ENCODE measurements around the gene OTUD1. TPM values are rescaled to one million over a fixed set of nuclear protein-coding genes. Genes with fewer than 3 reads are reported as not detected.
A peak's percentile ranks its signal among the peaks of the same experiment; 100 is the strongest.

Gene OTUD1
- total RNA-seq, 2 experiments from 2014 or later: 23.4 to 23.9 TPM

- H3K27ac Mint-ChIP-seq: no peak overlapping the region
- H3K36me3 Mint-ChIP-seq (ENCODE audit: low read depth): peaks cover 3% of the 10 kb centered on the region
- no peak for DNase-seq
- H3K4me1 Mint-ChIP-seq: peaks cover 13% of the 10 kb centered on the region
- ChIA-PET POLR2A (interaction anchor here (1.0 kb wide), 1 partner anchor 66 kb away, joined by 3 read pairs; no protein-coding TSS in a partner anchor), CTCF (interaction anchor here (0.6 kb wide), 1 partner anchor 72 kb away, joined by 3 read pairs; no protein-coding TSS in a partner anchor)
- no peak overlapping the region for H3K4me3 Mint-ChIP-seq
- H3K27me3 Mint-ChIP-seq: no peaks in the 10 kb centered on the region
- no peaks in the 10 kb centered on the region for H3K9me3 Mint-ChIP-seq
Observed at GRCh38 chr10:23435378-23435777, 3.5 kb upstream of the OTUD1 start.

GRCh38 chr10:23436983-23437382, 1.9 kb upstream of the OTUD1 start:
- Mint-ChIP-seq H3K4me1 (peaks cover 26% of the 10 kb centered on the region), H3K27ac (no peak overlapping the region), H3K9me3 (no peaks in the 10 kb centered on the region), H3K36me3 (ENCODE audit: low read depth) (peaks cover 18% of the 10 kb centered on the region), H3K27me3 (no peaks in the 10 kb centered on the region), H3K4me3 (no peak overlapping the region)
- ChIA-PET CTCF (no interaction called here), POLR2A (interaction anchor here (9.2 kb wide), 1 partner anchor 73 kb away, joined by 63 read pairs; no protein-coding TSS in a partner anchor)
- no peak for DNase-seq

DNA sequence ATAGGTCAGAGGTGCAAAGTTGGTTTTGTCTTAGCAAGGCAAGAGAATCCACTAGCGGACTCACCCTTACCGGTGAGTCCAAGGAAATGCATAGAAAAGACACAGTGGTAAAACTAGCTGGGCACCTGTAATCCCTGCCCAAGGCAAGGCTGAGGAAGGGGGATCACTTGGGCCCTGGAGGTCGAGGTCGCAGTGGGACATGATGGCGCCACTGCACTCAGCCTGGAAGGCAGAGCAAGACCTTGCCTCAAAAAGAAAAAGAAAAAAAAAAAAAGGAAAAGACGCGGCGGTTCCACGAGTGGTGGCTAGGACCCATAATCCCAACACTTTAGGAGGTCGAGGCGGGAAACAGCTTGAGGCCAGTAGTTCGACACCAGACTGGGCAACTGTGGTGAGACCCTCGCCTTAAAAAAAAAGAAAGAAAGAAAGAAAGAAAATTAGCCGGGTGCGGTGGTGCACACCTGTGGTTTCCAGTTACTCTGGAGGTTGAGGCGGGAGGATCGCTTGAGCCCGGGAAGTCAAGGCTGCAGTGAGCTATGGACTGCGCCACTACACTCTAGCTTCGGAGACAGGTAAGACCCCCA, 820 bp upstream of the OTUD1 start:
- DNase-seq: no peak
- H3K27me3 Mint-ChIP-seq: no peaks in the 10 kb centered on the region
- ChIA-PET POLR2A (interaction anchor here (0.7 to 9.2 kb wide), 8 partner anchors 8 to 95 kb away, joined by 3 to 63 read pairs (median 6); no protein-coding TSS in a partner anchor), CTCF (interaction anchor here (0.9 to 1.8 kb wide), 4 partner anchors 18 to 74 kb away, joined by 3 to 6 read pairs (median 4); no protein-coding TSS in a partner anchor)
- no peaks in the 10 kb centered on the region for H3K9me3 Mint-ChIP-seq
- H3K4me3 Mint-ChIP-seq: peak overlapping the region; percentile 80
- H3K27ac Mint-ChIP-seq: peak overlapping the region; percentile 71
- peaks cover 32% of the 10 kb centered on the region for H3K4me1 Mint-ChIP-seq
- peaks cover 29% of the 10 kb centered on the region for H3K36me3 Mint-ChIP-seq (ENCODE audit: low read depth)

DNA sequence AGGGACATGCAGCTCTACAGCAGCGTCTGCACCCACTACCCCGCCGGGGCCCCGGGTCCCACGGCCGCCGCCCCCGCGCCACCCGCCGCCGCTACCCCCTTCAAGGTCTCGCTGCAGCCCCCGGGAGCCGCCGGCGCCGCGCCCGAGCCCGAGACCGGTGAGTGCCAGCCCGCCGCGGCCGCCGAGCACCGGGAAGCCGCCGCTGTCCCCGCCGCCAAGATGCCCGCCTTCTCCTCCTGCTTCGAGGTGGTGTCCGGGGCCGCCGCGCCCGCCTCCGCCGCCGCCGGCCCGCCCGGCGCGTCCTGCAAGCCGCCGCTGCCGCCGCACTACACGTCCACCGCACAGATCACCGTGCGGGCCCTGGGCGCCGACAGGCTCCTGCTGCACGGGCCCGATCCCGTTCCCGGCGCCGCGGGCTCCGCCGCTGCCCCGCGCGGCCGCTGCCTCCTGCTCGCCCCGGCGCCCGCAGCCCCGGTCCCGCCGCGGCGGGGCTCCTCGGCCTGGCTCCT, 631 bp downstream of the OTUD1 start:
- Mint-ChIP-seq H3K9me3 (no peaks in the 10 kb centered on the region), H3K27ac (no peak overlapping the region), H3K4me1 (peaks cover 39% of the 10 kb centered on the region), H3K4me3 (peak overlapping the region; percentile 39), H3K27me3 (no peaks in the 10 kb centered on the region), H3K36me3 (ENCODE audit: low read depth) (peaks cover 36% of the 10 kb centered on the region)
- ChIA-PET CTCF (interaction anchor here (1.7 to 3.4 kb wide), 3 partner anchors 72 to 124 kb away, joined by 5 to 15 read pairs (median 6); no protein-coding TSS in a partner anchor), POLR2A (interaction anchor here (0.6 to 9.2 kb wide), 10 partner anchors 9 to 1057 kb away, joined by 3 to 63 read pairs (median 6); partner anchors contain the start of gene C10orf67)
- DNase-seq: no peak

DNA sequence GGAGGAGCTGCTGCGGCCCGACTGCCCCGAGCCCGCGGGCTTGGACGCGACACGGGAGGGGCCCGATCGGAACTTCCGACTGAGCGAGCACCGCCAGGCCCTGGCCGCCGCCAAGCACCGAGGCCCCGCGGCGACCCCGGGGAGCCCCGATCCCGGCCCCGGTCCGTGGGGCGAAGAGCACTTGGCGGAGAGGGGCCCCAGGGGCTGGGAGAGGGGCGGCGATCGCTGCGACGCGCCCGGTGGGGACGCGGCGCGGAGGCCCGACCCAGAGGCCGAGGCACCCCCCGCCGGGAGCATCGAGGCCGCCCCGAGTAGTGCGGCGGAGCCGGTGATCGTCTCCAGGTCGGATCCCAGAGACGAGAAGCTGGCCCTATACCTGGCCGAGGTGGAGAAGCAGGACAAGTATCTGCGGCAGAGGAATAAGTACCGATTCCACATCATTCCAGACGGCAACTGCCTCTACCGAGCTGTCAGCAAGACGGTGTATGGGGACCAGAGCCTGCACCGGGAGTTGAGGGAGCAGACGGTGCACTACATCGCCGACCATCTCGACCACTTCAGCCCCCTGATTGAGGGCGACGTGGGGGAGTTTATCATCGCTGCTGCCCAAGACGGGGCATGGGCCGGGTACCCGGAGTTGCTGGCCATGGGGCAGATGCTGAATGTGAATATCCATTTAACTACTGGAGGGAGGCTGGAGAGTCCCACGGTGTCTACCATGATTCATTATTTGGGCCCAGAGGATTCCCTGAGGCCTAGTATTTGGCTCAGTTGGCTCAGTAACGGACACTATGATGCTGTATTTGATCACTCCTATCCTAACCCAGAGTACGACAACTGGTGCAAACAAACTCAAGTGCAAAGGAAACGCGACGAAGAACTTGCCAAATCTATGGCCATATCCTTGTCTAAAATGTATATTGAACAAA, 1.4 kb downstream of the OTUD1 start:
- Mint-ChIP-seq H3K4me3 (peak overlapping the region; percentile 87), H3K27ac (peak overlapping the region; percentile 83), H3K4me1 (peaks cover 42% of the 10 kb centered on the region), H3K36me3 (ENCODE audit: low read depth) (peaks cover 39% of the 10 kb centered on the region), H3K9me3 (no peaks in the 10 kb centered on the region), H3K27me3 (no peaks in the 10 kb centered on the region)
- ChIA-PET POLR2A (interaction anchor here (0.7 to 9.2 kb wide), 9 partner anchors 8 to 99 kb away, joined by 3 to 63 read pairs (median 5); partner anchors contain the start of gene C10orf67), CTCF (interaction anchor here (0.8 to 3.4 kb wide), 4 partner anchors 76 to 125 kb away, joined by 3 to 15 read pairs (median 4); no protein-coding TSS in a partner anchor)
- peak; percentile 33 for DNase-seq

DNA sequence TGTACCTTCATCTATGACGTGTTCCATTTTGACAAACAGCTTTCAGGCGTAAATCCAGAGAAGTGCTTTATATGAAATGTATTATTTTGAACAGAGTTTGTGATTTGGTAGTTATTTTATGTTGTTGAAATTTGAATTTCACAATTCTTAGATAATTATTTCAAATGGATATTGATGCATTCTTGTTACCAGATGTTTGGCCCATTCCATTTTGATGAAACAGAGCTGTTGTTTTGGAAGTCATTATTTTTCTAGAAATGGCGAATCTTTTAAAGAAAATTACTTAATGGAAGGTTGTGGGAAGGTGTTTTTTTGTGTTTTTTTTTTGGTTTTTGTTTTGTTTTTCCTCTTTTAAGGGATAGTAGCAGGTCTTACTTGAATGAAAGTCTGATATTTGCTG, 2.4 kb downstream of the OTUD1 start:
- POLR2A ChIA-PET: interaction anchor here (0.7 to 9.2 kb wide), 6 partner anchors 7 to 97 kb away, joined by 3 to 63 read pairs (median 6); partner anchors contain the start of gene C10orf67
- CTCF ChIA-PET: interaction anchor here (0.8 to 3.4 kb wide), 4 partner anchors 73 to 126 kb away, joined by 3 to 15 read pairs (median 3); no protein-coding TSS in a partner anchor
- Mint-ChIP-seq H3K27ac (peak overlapping the region; percentile 83), H3K36me3 (ENCODE audit: low read depth) (peaks cover 43% of the 10 kb centered on the region), H3K4me1 (peaks cover 48% of the 10 kb centered on the region), H3K27me3 (no peaks in the 10 kb centered on the region), H3K4me3 (peak overlapping the region; percentile 87), H3K9me3 (no peaks in the 10 kb centered on the region)
- no peak for DNase-seq

GRCh38 chr10:23442936-23443335, 4.1 kb downstream of the OTUD1 start:
- no peak for DNase-seq
- H3K9me3 Mint-ChIP-seq: no peaks in the 10 kb centered on the region
- H3K36me3 Mint-ChIP-seq (ENCODE audit: low read depth): peaks cover 46% of the 10 kb centered on the region
- H3K4me1 Mint-ChIP-seq: peaks cover 50% of the 10 kb centered on the region
- ChIA-PET POLR2A (interaction anchor here (1.2 to 9.2 kb wide), 2 partner anchors 11 to 79 kb away, joined by 3 to 63 read pairs; no protein-coding TSS in a partner anchor), CTCF (no interaction called here)
- no peaks in the 10 kb centered on the region for H3K27me3 Mint-ChIP-seq
- H3K4me3 Mint-ChIP-seq: peak overlapping the region; percentile 87
- H3K27ac Mint-ChIP-seq: no peak overlapping the region

GRCh38 chr10:23445591-23445990, 6.7 kb downstream of the OTUD1 start:
- Mint-ChIP-seq H3K4me1 (peaks cover 65% of the 10 kb centered on the region), H3K4me3 (no peak overlapping the region), H3K27ac (peak overlapping the region; percentile 45), H3K27me3 (no peaks in the 10 kb centered on the region), H3K9me3 (no peaks in the 10 kb centered on the region), H3K36me3 (ENCODE audit: low read depth) (peaks cover 41% of the 10 kb centered on the region)
- ChIA-PET CTCF (no interaction called here), POLR2A (interaction anchor here (9.2 kb wide), 1 partner anchor 82 kb away, joined by 63 read pairs; no protein-coding TSS in a partner anchor)
- no peak for DNase-seq

GRCh38 chr10:23448323-23448722, 9.4 kb downstream of the OTUD1 start:
- no peak for DNase-seq
- H3K4me1 Mint-ChIP-seq: peaks cover 38% of the 10 kb centered on the region
- no peak overlapping the region for H3K4me3 Mint-ChIP-seq
- no peaks in the 10 kb centered on the region for H3K27me3 Mint-ChIP-seq
- peaks cover 14% of the 10 kb centered on the region for H3K36me3 Mint-ChIP-seq (ENCODE audit: low read depth)
- POLR2A ChIA-PET: interaction anchor here (0.9 to 3.5 kb wide), 3 partner anchors 9 to 85 kb away, joined by 4 to 33 read pairs (median 4); partner anchors contain the start of gene OTUD1
- H3K9me3 Mint-ChIP-seq: no peaks in the 10 kb centered on the region
- no peak overlapping the region for H3K27ac Mint-ChIP-seq
- CTCF ChIA-PET: interaction anchor here (1.2 kb wide), 1 partner anchor 134 kb away, joined by 4 read pairs; no protein-coding TSS in a partner anchor

GRCh38 chr10:23448802-23449570, 10.1 kb downstream of the OTUD1 start:
- Mint-ChIP-seq H3K27ac (peak overlapping the region; percentile 62), H3K4me3 (no peak overlapping the region), H3K36me3 (ENCODE audit: low read depth) (peaks cover 12% of the 10 kb centered on the region), H3K9me3 (no peaks in the 10 kb centered on the region), H3K27me3 (no peaks in the 10 kb centered on the region), H3K4me1 (peaks cover 36% of the 10 kb centered on the region)
- no peak for DNase-seq
- CTCF ChIA-PET: interaction anchor here (1.2 kb wide), 1 partner anchor 134 kb away, joined by 4 read pairs; no protein-coding TSS in a partner anchor
- POLR2A ChIA-PET: interaction anchor here (0.9 to 3.5 kb wide), 3 partner anchors 10 to 86 kb away, joined by 4 to 33 read pairs (median 4); partner anchors contain the start of gene OTUD1

DNA sequence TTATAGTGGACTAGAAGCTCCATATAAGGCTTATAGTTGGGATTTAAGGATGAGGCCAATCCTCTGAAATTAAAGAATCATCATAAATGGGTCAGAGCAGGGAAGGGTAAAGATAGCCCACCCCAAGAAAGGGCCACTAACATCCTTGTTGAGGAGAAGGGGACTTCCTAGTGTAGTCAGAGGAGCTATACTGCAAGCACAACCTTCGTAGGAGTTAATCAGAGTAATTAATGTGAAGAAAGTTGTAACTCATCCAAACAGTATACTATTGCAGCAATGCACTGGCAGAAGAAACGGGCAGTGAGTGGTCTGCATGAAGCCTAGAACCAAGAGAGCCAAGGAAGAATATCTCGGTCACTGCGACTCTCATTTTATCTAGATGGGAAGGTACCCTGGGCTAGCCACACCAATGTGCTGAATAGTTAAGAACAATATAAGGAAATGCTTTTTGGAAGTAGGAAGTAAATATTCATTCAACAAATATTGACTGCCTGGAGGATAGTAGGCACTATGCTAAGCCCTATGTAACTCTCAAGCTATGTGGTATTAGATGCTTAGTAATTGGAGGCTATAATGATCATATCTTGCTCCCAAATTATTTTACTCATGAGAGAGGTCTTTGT, 13.3 kb downstream of the OTUD1 start:
- H3K36me3 Mint-ChIP-seq (ENCODE audit: low read depth): no peaks in the 10 kb centered on the region
- H3K27ac Mint-ChIP-seq: no peak overlapping the region
- POLR2A ChIA-PET: interaction anchor here (1.2 kb wide), 1 partner anchor 14 kb away, joined by 3 read pairs; no protein-coding TSS in a partner anchor
- no peak overlapping the region for H3K4me3 Mint-ChIP-seq
- DNase-seq: no peak
- no peaks in the 10 kb centered on the region for H3K9me3 Mint-ChIP-seq
- CTCF ChIA-PET: no interaction called here
- H3K4me1 Mint-ChIP-seq: peaks cover 20% of the 10 kb centered on the region
- H3K27me3 Mint-ChIP-seq: no peaks in the 10 kb centered on the region
